Glomerular visceral epithelial cell (primary cell): ENCODE results near the gene MGST3.
"Not testable (repeated sequence)": the region's sequence is repeated elsewhere in the genome, so short reads cannot be mapped to it uniquely, and the experiment has no call there.

ENCODE experiments used
- DNase-seq: peaks from one replicate; pipeline ENCODE4 v3.0.0-alpha.2; 2016; ENCODE audit errors: extremely low spot score

MGST3 gene

DNA sequence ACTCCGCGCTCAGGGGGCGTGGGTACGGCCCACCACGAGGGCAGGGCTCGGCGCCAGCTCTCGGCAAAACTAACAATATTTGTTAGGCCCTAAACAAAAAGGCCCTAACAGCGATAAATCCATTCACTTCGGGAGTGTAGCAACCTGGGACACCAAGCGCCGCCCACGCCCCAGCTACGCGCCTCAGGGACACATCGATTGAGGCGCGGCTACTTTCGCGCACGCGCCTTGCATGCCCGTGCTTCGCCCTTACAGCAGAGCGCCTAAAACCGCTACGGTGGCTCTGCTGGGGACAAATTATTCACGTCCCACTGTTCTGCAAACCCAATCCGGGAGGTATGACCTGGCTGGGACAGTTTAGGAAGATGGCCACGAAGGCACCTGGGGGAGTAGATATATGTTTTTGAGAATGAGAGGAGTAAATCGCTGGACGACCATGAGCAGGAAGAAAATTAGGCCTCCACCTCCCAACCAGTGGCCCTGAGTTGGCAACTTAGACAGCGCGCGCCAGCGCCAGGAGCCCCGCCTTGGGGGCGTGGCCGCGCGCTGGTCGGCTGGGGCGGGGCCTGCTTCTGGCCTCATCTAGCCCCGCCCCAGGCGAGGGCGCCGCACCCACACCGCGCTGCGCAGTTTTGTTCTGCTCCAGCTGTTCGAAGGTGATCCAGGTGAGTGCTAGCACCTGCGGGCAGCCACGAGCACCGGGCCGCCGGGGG is at the start of gene MGST3:
TSS of gene MGST3 (plus strand) at position 606 of the 713 bp plus-strand sequence. CDS start 18,614 bp downstream, outside the sequence.
- DNase-seq: peak; percentile 95

- DNase-seq: no peak
Measured at GRCh38 chr1:165581926-165582325, 49.1 kb upstream of the MGST3 start.

- DNase-seq: no peak
Measured at GRCh38 chr1:165586398-165586797, 44.6 kb upstream of the MGST3 start.

GRCh38 chr1:165591391-165591790 is 39.6 kb upstream of the MGST3 start:
- not testable (repeated sequence) for DNase-seq

GRCh38 chr1:165592945-165593823 is 37.9 kb upstream of the MGST3 start:
- DNase-seq: peak; percentile 80

- DNase-seq: peak; percentile 53
Measured at GRCh38 chr1:165595246-165595938, 35.6 kb upstream of the MGST3 start.

GRCh38 chr1:165597883-165598675 is 33.0 kb upstream of the MGST3 start:
- peak; percentile 96 for DNase-seq

- no peak for DNase-seq
Measured at GRCh38 chr1:165598676-165599059, 32.4 kb upstream of the MGST3 start.

DNA sequence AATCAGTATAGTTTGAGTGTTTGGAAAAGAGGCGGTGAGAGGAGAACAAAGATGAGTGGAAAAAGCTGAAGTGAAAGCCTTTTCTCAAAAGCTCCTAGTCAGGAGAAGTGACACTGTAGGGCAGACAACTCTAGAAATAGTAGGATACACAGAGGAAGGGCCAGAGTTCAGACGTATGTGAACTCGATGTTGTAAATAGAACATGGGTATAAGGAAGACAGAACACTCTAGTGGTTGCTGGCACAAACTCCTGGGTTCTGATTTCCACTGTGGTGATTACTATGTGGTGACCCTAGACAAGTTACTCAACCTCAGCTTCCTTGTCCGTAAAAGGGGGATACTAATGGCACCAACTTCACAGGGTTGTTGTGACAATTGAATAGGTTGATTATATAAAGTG is 30.2 kb upstream of the MGST3 start:
- DNase-seq: no peak

GRCh38 chr1:165603810-165604209 is 27.2 kb upstream of the MGST3 start:
- peak; percentile 18 for DNase-seq

GRCh38 chr1:165605246-165605645 is 25.8 kb upstream of the MGST3 start:
- no peak for DNase-seq

- peak; percentile 80 for DNase-seq
Measured at GRCh38 chr1:165606676-165607075, 24.4 kb upstream of the MGST3 start.

- no peak for DNase-seq
Measured at GRCh38 chr1:165610866-165611265, 20.2 kb upstream of the MGST3 start.

- DNase-seq: peak; percentile 86
Measured at GRCh38 chr1:165612062-165612461, 19.0 kb upstream of the MGST3 start.

DNA sequence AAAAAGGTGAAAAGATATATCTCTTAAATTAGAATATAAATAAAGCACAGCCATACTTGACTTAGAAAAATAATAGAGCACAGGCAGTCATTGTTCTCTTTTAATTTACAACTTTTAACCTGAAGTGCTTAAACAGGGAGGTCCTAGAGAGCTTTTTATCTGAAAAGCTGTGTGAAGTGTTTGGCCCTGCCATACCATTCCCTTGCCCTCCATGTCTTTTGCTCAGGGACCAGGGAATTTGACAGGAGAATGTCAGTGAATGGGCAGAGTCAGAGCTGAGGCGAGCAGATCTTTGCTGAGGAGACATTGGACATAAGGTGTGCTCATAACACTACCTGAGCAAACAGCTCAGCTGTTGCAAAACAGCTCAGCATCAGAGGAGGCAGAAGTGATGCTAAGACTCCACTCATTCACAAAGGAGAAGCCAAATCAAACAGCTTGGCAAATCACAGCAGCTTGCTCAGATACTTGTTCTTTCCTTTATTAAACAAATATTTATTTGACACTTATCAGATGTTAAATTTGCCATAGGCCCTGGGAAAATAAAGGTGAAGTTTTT is 14.9 kb upstream of the MGST3 start:
- no peak for DNase-seq

DNA sequence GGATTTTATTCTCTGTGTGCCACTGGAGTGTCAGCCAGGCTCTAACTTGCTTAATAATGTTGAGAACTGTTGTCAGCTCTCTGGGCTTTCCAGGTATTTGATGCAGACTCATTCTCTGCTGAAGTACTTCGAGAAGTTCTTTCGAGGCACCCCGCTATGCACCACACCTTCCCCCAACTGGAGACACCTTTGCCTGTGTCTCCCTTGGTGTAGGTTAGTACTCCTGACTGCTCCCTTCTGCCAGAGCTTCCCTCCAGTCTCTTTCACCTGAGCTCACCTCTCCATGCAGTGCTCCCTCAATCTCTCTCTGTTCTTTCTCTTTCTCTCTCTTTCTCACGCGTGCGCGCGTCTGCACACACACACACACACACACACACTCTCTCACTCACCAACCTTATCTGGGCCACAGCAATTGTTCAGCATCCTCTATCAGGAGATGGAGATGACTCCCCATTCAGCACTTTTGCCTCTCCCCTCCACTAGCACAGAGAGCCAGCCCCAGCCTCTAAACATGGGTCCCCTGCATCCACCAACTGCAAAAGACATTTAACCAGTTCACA is 14.0 kb upstream of the MGST3 start:
- no peak for DNase-seq

GRCh38 chr1:165619647-165620151 is 11.3 kb upstream of the MGST3 start:
- DNase-seq: no peak

- no peak for DNase-seq
Measured at GRCh38 chr1:165623624-165624023, 7.4 kb upstream of the MGST3 start.

GRCh38 chr1:165624441-165624840 is 6.6 kb upstream of the MGST3 start:
- no peak for DNase-seq

- DNase-seq: no peak
Measured at GRCh38 chr1:165628147-165628822, 2.7 kb upstream of the MGST3 start.
